ENCODE measurements around the gene G6PC2.

- TF ChIP-seq PPARA (CRISPR knock-in tag; IDR thresholded peaks at IDR 0.05; ENCODE audit: borderline replicate concordance) (no peak), RARB (CRISPR knock-in tag; IDR thresholded peaks at IDR 0.05) (no peak), CSRNP3 (CRISPR knock-in tag; IDR thresholded peaks at IDR 0.05) (no peak), TOX (CRISPR knock-in tag; IDR thresholded peaks at IDR 0.05; ENCODE audit: borderline replicate concordance) (no peak), PATZ1 (CRISPR knock-in tag; IDR thresholded peaks at IDR 0.05; ENCODE audit: borderline replicate concordance) (no peak), OSR1 (CRISPR knock-in tag; IDR thresholded peaks at IDR 0.05) (no peak), BACH2 (CRISPR knock-in tag; IDR thresholded peaks at IDR 0.05; ENCODE audit: borderline replicate concordance) (no peak), ARNTL (CRISPR knock-in tag; IDR thresholded peaks at IDR 0.05; ENCODE audit: borderline replicate concordance, low read depth) (no peak), ZNF8 (CRISPR knock-in tag; IDR thresholded peaks at IDR 0.05) (no peak)
- TF ChIP-seq, protein P1, sequence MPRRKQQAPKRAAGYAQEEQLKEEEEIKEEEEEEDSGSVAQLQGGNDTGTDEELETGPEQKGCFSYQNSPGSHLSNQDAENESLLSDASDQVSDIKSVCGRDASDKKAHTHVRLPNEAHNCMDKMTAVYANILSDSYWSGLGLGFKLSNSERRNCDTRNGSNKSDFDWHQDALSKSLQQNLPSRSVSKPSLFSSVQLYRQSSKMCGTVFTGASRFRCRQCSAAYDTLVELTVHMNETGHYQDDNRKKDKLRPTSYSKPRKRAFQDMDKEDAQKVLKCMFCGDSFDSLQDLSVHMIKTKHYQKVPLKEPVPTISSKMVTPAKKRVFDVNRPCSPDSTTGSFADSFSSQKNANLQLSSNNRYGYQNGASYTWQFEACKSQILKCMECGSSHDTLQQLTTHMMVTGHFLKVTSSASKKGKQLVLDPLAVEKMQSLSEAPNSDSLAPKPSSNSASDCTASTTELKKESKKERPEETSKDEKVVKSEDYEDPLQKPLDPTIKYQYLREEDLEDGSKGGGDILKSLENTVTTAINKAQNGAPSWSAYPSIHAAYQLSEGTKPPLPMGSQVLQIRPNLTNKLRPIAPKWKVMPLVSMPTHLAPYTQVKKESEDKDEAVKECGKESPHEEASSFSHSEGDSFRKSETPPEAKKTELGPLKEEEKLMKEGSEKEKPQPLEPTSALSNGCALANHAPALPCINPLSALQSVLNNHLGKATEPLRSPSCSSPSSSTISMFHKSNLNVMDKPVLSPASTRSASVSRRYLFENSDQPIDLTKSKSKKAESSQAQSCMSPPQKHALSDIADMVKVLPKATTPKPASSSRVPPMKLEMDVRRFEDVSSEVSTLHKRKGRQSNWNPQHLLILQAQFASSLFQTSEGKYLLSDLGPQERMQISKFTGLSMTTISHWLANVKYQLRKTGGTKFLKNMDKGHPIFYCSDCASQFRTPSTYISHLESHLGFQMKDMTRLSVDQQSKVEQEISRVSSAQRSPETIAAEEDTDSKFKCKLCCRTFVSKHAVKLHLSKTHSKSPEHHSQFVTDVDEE (CRISPR knock-in tag; IDR thresholded peaks at IDR 0.05): no peak
Measured at GRCh38 chr2:168853471-168853870, 47.6 kb upstream of the G6PC2 start.
